ENCODE measurements around the gene CTNNA1.

CTNNA1 gene

GRCh38 chr5:138947780-138948179 is 194.6 kb downstream of the CTNNA1 start:
- H3K4me3 ChIP-seq (ENCODE audit: low read depth, low read length) = no peak overlapping the region
- DNase-seq (ENCODE audit: low read depth) = no peak
- TF ChIP-seq CTCF (IDR thresholded peaks at IDR 0.05; ENCODE audit: low read depth, low read length) (no peak), MYC (IDR thresholded peaks at IDR 0.05; ENCODE audit: low read depth, low read length) (no peak), POLR2A (IDR thresholded peaks at IDR 0.05; ENCODE audit: extremely low read depth, insufficient read length) (no peak), MAX (IDR thresholded peaks at IDR 0.05; ENCODE audit: low read depth, low read length) (no peak)

GRCh38 chr5:138948471-138949222 is 195.4 kb downstream of the CTNNA1 start:
- no peak for TF ChIP-seq MYC (IDR thresholded peaks at IDR 0.05; ENCODE audit: low read depth, low read length)

GRCh38 chr5:138949223-138949574 is 196.0 kb downstream of the CTNNA1 start:
- no peak for TF ChIP-seq MAX (IDR thresholded peaks at IDR 0.05; ENCODE audit: low read depth, low read length)
- TF ChIP-seq POLR2A (IDR thresholded peaks at IDR 0.05; ENCODE audit: extremely low read depth, insufficient read length) = no peak
- TF ChIP-seq CTCF (IDR thresholded peaks at IDR 0.05; ENCODE audit: low read depth, low read length) = no peak
- no peak for TF ChIP-seq MYC (IDR thresholded peaks at IDR 0.05; ENCODE audit: low read depth, low read length)
- no peak overlapping the region for H3K4me3 ChIP-seq (ENCODE audit: low read depth, low read length)
- no peak for DNase-seq (ENCODE audit: low read depth)

More at GRCh38 chr5:138948471-138949222, 195.4 kb downstream of the CTNNA1 start:
- no peak overlapping the region for H3K4me3 ChIP-seq (ENCODE audit: low read depth, low read length)
- DNase-seq (ENCODE audit: low read depth) = no peak

GRCh38 chr5:138949988-138950387 is 196.8 kb downstream of the CTNNA1 start:
- H3K4me3 ChIP-seq (ENCODE audit: low read depth, low read length) = no peak overlapping the region
- no peak for TF ChIP-seq MYC (IDR thresholded peaks at IDR 0.05; ENCODE audit: low read depth, low read length)
- TF ChIP-seq CTCF (IDR thresholded peaks at IDR 0.05; ENCODE audit: low read depth, low read length) = no peak
- TF ChIP-seq POLR2A (IDR thresholded peaks at IDR 0.05; ENCODE audit: extremely low read depth, insufficient read length) = no peak
- no peak for TF ChIP-seq MAX (IDR thresholded peaks at IDR 0.05; ENCODE audit: low read depth, low read length)
- DNase-seq (ENCODE audit: low read depth) = no peak

GRCh38 chr5:138950421-138951031 is 197.3 kb downstream of the CTNNA1 start:
- TF ChIP-seq MAX (IDR thresholded peaks at IDR 0.05; ENCODE audit: low read depth, low read length) (no peak), CTCF (IDR thresholded peaks at IDR 0.05; ENCODE audit: low read depth, low read length) (no peak), POLR2A (IDR thresholded peaks at IDR 0.05; ENCODE audit: extremely low read depth, insufficient read length) (no peak), MYC (IDR thresholded peaks at IDR 0.05; ENCODE audit: low read depth, low read length) (no peak)
- DNase-seq (ENCODE audit: low read depth) = no peak
- no peak overlapping the region for H3K4me3 ChIP-seq (ENCODE audit: low read depth, low read length)

GRCh38 chr5:138951091-138951985 is 198.1 kb downstream of the CTNNA1 start:
- DNase-seq (ENCODE audit: low read depth) = no peak
- H3K4me3 ChIP-seq (ENCODE audit: low read depth, low read length) = no peak overlapping the region
- TF ChIP-seq CTCF (IDR thresholded peaks at IDR 0.05; ENCODE audit: low read depth, low read length) (no peak), MAX (IDR thresholded peaks at IDR 0.05; ENCODE audit: low read depth, low read length) (no peak), MYC (IDR thresholded peaks at IDR 0.05; ENCODE audit: low read depth, low read length) (no peak), POLR2A (IDR thresholded peaks at IDR 0.05; ENCODE audit: extremely low read depth, insufficient read length) (no peak)

All from NB4 (cell line).